Activated effector memory CD4-positive, alpha-beta T cell treated with anti-CD3 and anti-CD28 coated beads, Interleukin-2, amount 50 U/mL, for 16 hours (primary cell): ENCODE measurements around the gene ILK.

ENCODE experiments used
- DNase-seq: peaks from one replicate; pipeline ENCODE4 v3.0.0-alpha.2; 2020

ILK gene

DNA sequence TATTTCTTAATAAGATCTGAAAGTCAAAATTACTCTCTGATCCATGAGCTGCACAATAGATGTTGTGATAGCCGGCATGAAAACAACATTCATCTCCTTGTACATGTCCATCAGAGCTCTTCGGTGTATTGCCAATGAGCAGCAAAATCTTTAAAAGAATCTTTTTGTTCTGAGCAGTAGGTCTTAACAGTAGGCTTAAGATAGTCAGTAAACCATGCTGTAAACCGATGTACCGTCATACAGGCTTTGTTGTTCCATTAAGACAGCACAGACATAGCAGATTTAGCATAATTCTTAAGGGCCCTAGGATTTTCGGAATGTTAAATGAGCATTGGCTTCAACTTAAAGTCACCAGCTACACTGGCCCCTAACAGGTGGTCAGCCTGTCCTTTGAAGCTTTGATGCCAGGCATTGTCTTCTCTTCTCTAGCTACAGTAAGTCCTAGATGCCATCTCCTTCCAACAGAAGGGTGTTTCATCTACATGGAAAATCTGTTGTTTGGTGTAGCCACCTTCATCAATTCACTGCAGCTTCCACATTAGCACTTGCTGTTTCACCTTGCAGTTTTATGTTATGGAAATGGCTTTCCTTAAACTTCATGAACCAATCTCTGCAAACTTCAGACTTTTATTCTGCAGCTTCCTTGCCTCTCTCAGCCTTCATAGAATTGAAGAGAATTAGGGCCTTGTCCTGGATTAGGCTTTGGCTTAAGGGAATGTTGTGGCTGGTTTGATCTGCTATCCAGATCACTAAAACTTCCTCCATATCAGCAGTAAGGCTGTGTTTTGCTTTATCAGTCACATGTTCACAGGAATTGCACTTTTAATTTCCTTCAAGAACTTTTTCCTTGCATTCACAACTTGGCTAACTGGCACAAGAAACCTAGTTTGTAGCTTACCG, 28.5 kb upstream of the ILK start:
- no peak for DNase-seq

DNA sequence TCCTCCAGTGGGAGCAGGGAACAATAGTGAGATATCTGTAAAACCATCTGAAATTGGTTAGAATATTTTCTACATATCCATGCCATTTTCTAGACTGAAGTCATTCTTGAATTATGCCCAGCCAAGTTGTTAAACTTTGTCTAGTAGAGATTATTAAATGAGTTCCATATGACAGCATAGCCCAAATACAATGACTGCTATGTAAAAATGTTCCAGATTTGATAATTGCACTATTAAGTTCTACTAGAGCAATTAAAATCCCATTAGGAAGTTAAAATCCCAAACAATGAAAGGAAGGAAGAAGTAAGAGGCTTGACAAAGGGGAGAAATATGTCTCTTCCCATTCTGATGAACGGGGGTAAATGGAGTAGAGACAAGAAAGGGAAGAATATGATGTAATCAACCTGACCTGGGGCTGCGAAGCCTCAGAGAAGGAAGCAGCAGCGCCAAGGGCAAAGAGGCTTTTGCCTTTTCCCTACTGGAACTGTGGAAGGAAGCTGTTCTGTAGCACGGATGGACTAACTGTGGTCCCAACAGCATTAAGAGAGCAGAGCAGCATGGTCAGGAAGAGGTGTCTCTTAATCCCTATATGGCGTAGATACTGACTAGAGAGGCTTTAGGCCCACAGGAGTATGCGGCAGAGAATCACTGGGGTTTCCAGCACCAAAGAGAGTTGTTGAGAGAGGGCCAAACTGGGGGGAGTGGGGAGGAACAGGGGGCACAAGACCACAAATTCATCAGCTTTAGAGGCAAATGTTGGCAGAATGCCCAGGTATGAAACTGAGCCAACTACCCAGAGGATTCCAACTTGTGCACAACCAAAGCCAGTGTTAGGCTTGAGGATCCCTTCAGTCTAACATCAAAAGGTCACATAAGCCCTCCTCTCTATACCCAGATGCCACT, 26.9 kb upstream of the ILK start:
- DNase-seq: no peak

DNA sequence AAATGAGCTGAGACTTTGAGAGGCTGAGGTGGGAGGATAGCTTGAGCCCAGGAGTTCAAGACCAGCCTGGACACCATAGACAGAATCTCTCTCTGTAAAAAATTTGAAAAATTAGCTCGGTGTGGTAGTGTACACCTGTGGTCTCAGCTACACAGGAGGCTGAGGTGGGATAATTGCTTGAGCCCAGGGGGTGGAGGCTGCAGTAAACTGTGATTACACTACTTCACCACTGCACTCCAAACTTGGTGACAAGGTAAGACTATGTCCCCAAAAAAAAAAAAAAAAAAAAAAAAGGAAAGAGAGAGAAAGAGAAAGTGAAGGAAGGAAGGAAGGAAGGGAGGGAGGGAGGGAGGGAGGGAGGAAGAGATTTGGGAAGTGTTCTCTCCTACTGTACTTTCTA, 25.4 kb upstream of the ILK start:
- no peak for DNase-seq

DNA sequence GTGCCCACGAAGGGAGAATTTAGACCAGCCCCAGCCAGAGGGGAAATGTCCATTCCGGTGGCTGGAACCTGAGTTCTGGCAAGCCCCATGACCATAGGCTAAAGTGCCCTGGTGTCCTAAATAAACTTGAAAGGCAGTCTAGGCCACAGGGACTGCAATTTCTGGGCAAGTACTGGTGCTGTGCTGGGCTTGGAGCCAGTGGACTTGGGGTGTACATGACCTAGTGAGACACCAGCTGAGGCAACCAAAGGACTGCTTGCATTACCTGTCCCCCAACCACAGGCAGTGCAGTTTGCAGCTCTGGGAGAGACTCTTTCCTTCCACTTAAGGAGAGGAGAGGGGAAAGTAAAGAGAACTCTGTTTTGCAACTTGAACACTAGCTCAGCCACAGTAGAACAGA, 23.9 kb upstream of the ILK start:
- no peak for DNase-seq

DNA sequence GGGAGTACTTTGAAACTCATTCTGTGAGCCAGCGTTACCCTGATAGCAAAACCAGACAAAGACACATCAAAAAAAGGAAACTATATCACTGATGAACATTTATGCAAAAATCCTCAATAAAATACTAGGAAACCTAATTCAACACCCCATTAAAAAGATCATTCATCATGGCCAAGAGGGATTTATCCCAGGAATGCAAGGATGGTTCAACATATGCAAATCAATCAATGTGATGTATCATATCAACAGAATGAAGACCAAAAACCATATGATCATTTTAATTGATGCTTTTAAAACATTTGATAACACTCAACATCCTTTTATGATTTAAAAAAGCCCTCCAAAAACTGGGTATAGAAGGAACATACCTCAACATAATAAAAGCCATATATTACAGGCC, 20.0 kb upstream of the ILK start:
- no peak for DNase-seq

DNA sequence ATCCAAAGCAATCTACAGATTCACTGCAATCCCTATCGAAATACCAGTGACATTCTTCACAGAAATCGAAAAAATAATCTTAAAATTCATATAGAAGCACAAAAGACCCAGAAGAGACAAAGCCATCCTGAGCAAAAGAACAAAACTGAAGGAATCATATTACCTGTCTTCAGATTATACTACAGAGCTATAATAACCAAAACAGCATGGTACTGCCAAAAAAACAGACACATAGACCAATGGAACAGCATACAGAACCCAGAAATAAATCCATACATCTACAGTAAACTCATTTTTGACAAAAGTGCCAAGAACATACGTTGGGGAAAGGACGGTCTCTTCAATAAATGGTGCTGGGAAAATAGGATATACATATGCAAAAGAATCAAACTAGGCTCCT, 19.0 kb upstream of the ILK start:
- DNase-seq: no peak

DNA sequence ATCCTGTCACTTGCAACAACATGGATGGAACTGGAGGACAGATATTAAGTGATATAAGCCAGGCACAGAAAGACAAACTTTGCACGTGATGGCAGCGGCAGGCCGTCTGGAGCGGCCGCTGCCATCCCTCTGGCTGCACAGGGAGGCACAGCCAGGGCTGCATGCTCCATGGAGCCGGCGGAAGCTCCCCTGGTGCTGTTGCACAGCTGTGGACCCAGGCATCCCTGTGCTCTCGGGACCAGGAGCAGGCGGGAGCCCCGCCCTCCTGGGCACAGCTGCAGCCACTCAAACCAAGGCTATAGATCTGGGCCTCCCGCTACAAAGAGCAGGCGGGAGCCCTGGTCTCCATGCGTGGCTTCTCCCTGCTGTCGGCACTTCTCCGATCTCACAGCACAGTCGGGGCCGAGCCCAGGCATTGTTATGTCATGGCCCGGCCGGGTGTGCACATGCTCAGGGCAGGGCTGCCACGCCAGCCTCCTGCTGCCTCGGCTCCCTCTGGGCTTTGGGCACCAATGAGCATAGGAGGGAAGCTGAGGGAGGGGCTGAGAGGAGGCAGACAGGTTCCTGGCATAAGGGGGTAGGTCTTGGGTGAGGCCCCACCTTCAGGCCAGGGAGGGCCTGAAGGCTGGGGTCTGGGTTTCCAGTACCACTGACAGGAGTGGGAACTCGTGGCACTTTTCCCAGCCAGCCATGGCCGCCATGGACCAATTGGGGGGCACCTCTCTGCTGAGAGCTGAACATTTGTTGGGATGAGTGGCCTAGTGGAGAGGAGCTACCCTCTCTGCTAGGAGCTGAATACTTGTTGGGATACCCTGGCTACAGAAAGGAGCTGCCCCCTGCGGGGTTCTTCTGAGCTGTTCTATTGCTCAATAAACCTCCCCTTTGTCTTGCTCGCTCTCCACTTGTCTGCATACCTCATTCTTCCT, 16.9 kb upstream of the ILK start:
- peak; percentile 56 for DNase-seq

DNA sequence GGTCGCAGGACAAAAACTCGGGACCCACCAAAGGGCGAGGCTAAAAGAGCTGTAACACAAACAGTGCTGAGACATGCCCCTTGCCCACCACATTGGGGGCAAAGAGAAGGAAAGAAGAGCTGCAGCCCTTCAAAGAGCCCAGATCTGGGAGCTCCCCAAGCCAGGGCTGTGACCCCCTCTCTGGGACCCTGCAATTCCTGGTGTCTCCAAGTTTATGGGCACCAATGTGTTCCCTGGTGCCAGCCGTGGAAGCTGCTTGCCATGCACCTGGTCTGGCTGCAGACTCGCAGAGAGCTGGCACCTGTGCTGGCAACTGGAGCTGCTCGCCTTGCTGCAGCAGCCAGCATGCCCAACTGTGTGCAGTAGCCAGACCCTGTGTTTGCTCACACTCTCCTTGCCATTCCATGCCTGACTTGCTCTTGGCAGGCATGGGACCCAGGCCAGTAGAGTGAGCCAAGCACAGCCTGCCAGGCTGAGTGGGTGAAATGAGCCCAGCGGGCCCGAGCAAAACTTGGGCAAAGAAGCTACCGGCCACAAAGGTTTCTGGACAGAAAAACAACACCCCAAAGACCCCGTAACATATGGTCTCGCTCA, 16.1 kb upstream of the ILK start:
- DNase-seq: peak; percentile 41

DNA sequence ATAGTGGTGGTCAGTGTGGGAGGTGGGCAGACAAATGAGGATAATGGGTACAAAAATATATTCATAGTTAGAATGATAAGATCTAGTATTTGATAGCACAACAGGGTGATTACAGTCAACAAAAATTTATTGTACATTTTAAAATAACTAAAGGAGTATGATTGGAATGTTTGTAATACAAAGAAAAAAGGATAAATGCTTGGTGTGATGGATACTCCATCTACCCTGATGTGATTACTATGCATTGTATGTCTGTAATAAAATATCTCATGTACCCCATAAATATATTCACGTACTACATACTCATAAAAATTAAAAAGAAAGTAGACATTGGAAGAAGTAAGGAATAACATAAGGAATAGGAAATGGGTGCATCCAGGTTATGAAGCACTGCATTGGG, 15.6 kb upstream of the ILK start:
- no peak for DNase-seq

DNA sequence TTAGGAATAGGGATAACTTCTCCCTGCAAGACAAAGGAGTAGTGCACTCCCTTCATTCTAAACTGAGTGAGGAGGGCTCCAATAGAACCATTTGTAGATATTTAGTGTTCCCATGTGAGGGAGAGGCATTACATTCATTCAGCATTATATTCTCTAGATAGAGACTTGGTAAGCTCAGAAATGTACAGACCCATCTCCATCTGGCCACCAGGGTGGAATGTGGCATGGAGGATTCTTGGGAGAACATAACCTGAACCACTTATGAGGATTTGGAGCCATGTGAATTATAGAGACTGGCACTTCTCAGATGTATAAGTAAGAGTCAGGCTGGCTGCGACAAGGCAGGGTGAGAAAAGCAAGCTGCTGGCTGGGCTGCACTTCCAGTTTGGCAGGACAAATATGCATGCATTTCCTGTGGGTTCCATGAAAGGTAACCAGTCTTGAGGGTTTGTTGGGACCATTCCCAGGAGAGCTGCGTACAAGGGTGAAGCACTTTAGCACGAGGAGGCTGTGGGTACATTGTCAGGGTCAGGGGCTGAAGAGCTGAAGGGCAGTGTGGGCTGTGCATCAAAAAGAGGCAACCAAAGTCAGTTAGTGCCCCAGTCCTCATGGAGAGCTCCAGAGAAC, 9.3 kb upstream of the ILK start:
- no peak for DNase-seq

DNA sequence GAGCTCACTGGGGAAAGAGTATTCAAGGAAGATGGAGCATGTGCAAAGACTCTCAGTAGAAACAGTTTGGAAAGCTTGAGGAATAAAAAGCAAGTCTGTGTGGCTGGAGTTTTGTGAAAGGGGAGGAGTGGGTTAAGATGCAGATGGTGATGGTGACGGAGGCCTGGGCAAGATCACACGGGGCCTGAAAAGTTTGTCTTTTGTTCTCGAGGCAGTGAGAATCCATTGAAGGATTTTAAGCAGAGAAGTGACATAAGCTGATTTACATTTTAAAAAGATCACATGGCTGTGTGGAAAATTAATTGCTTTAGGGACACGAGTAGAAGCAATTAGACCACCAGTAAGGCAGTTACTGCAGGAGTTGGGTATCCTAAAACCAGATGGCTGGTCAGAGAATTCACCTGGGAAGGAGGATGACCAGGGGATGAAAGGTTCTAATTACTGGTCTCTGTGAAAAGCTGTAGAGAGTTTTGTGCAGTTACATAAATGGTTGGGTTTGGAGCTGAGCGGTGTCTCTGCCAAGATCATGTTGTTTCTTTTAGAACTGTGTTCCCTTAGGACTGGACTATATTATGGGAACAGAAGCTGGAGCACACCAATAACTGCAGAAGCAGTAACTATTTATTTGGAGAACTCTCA, 7.2 kb upstream of the ILK start:
- DNase-seq: no peak

DNA sequence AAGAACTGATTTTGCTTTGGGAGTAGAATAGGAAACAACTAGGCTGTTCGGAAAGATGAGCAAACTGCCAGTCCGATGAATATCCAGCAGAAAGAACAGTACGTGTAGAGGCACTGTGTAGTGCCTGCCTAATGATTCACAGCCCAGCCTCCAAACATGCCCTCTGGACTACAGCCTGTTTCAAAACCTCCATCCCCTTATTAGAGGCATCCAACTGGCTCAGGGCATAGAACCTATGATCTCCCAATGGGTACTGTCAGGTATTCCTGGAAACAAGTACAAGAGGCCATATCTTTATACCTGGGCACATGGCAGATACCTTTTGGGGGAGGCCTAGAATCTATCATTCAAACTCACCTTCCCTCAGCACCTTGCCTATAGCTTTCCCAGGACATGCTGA, 5.0 kb upstream of the ILK start:
- DNase-seq: no peak

DNA sequence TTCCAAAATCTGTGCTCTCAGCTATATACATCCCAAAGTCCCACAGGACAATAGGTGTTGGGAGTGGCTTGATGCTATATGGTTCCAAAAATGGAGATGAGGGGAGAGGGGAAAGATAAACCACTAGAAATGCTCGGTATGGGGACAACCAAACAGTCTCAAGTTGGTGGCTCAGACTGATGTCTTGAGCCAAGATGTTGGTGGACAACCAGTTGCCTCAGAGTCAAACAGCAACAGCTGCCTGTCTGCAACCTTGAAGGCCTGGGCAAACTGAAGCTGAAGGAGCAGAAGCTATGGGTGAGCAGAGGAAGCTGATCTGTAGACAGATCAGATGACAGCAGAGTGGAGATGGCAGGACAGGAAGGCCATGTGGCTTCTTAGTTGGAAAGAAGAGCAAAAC, 4.1 kb upstream of the ILK start:
- DNase-seq: no peak

DNA sequence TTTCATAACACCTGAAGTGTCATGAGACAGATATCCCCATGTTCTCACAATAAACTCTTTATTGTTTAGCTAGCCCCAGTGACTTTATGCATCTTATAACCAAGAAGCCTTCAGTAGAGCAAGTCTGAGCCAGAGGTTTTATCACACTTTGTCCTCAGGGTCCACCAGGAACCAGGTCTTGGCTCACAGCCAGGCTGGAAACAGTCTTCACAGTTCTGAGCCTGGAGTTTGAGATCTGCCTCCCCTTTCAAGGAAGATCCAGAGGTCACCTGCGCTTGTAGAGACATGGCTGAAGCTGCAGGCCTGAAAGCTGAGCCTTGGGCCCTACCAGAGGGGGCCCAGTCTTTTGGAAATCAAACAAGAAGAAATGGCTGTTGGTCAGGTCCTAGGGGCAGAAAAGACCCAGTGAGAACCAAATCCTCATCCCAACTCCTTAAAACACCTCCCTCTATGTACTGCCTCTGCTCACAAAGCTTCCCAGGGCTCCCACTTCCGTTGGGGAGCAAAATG, 3.6 kb upstream of the ILK start:
- no peak for DNase-seq

DNA sequence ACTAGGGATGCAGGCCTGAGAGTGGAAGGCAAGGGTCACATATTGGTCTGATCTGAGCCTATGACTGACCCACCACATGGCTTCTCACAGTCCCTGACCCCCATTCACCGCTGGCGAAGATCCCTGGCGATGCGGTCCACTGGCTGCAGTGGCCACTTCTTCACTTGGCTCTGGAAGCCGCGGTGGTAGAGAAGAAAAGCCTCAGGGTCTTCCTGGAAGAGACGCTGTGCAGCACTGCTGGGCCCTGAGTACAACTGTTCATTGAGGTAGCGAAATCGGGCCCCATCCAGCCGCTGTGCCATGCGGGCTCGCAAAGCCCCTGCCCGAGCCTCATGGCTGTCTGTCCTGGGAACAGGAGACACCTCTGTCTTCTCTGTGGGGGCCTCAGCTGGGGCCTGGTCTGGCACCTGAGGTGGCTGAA, 2.5 kb upstream of the ILK start:
- peak; percentile 57 for DNase-seq

DNA sequence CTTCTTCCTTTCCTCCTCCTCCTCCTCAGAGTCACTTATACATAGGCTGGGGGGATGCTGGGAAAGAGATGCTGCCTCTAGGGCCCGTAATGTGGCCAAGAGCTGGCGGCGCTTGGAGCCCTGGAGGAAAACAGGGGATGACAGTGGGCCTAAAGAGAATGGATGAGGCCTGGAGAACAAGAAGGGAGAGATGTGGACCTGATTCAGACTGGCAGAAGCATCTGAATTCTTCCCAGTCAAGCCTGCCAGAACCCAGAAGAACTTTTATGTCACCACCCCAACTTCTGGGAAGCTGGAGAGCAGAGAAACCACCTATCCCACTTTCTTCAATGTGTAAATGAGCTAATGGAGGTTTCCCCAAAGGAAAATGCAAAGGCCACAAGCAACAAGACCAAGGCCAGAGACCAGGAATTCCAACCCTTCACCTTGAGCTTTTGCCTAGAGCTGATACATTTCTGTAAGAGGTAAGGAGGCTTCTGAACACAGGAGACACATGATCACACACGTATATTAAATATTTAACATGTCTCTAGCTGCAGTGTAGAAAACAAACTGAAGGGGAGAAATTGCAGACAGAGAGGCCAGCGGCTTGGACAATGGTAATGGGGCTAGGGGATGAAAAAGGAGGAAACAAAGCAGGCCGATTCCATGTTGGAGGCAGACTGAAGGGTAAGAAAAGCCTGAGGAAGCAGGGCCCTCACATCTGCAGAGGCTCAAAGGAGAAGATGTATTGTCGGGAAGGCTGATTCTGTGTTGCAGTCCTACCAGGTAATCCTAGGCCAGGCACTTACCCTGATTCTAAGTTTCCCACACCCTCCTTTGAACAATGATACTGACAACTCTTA, 1.3 kb upstream of the ILK start:
- no peak for DNase-seq

DNA sequence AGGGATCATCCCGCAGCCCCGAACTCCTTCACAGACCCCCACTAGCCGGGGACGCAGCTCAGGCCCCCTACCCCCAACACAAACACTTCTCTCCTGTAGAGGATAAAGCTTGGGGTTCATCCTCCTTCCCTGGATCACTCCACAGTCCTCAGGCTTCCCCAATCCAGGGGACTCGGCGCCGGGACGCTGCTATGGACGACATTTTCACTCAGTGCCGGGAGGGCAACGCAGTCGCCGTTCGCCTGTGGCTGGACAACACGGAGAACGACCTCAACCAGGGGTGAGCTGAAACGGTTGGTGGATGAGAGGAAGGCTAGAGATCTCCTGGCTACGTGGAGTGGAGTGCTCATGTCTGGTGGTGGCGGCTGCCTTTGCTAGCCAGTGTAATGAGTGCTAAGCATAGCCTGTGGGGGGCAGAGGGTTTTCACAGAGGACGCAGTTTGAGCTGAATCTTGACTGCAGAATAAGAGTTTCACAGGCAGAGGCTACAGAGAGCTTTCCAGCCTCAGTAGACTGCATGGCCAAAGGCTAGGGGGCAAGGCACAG, 580 bp downstream of the ILK start:
- DNase-seq: peak; percentile 82

DNA sequence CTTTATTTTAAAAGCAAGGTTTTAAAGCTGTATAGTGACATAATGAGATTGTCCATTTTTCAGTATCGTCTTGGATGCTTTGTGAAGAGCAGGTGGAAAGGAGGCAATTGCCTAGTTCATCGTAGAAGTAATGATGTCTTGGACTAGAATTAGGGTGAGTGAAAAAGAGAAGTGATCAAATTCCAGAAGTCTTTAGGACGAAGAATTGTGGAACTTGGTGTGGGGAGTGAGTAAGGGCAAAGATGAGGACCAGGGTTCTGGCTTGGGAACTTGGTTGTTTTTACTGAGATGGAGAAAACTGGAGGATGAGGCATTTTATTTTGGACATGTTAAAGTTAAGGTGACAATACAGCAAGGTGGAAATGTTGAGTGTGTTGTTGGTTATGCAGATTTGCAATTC, 1.2 kb downstream of the ILK start:
- no peak for DNase-seq

DNA sequence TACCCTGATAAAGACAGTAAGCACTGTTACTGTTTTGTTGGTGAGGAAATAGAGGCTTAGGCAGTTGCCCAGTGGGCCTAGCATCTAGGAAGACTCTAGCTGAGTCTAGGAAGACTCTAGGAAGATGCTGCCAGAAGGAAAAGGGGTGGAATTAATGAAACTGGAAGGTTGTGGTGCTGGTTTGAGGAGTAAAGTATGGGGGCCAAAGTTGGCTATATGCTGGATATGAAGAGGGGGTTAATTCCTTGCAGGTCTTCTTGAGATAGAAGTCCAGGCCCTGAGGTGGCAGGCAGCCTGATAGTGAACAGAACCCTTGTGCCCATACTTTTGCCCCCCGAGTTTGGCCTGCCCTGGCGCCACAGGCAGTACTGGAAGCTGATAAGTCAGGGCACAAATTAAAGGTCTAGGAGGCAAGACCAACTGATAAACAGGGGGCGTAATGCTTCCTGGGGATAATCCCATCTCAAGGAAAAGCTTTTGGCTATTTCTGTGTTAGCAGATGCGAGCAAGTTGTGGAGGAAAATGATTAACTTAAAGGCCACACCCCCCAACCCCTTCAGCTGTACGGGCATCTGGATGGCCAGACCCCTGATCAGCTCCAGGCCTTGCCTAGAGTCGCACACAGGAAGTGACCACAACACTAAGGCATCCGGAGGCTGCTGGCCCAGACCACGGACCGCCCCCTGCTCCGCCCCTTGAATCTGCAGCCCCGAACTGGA, 3.1 kb downstream of the ILK start:
- peak; percentile 84 for DNase-seq
